ENCODE results near the gene C18orf63.

- TF ChIP-seq CTCF (IDR thresholded peaks at IDR 0.05) (no peak), POLR2A (IDR thresholded peaks at IDR 0.05) (no peak), POLR2AphosphoS5 (IDR thresholded peaks at IDR 0.05) (no peak), EP300 (IDR thresholded peaks at IDR 0.05) (no peak)
These were observed 79.4 kb downstream of the C18orf63 start for GRCh38 chr18:74395006-74395405.
